Spleen (tissue), 7 donors: ENCODE measurements around the gene PIPOX.

Experiments
- CTCF ChIP-seq, 11 experiments: fragments of 200-600 bp in 7 of 11; fragments of 450-650 bp in 4 of 11; sonication (generic) in 4 of 11; IDR thresholded peaks in 8 of 11; conservative IDR thresholded peaks in 3 of 11; 1 replicate in 7 of 11; 2 replicates in 4 of 11; pipeline versions ENCODE4 v1.4.0 to v1.8.0; 2016 to 2021; ENCODE audit warnings: antibody characterized with exemption in 11 of 11, inconsistent platforms in 4 of 11, mild to moderate bottlenecking in 1 of 11
- POLR2AphosphoS5 ChIP-seq, 3 donors: sonication (generic); formaldehyde crosslinking; IDR thresholded peaks; one replicate each; pipeline ENCODE4 v1.5.1; 2017; ENCODE audit warnings: antibody characterized with exemption in 3 of 3
- donor health status: DM: no; HTN: no; CAD: no; lungs with moderate emphysema.
- donor health status: DM: no; HTN: no; CAD: no.
- donor health status: DM: no; HTN: no; CAD: no.

GRCh38 chr17:29005936-29006511 lies 36.9 kb upstream of the PIPOX start, which contains the start of gene SEZ6:
- TF ChIP-seq CTCF (IDR thresholded peaks at IDR 0.05 in 8 of 11, conservative IDR thresholded peaks at IDR 0.05 in 3 of 11) (peak in 3 of 11 experiments; percentile 17 to 22 (median 21)), POLR2AphosphoS5 (IDR thresholded peaks at IDR 0.05) (peak in 1 of 3 donors; percentile 46)
